Smooth muscle cell (in vitro differentiated cells): ENCODE measurements around the gene TMEM52. TPM values are rescaled to one million over a fixed set of nuclear protein-coding genes. Genes with fewer than 3 reads are reported as not detected.

Experiments used
- DNase-seq: peaks from one replicate; lab custom pipeline; 2025; ENCODE audit not compliant: unreplicated experiment; lab: John Stamatoyannopoulos, UW
- H2AFZ ChIP-seq: fragments of 200-600 bp; sonication (generic); 2 replicates; pipeline ENCODE4 v1.6.0; 2016; ENCODE audit warnings: antibody characterized with exemption, low read depth, mild to moderate bottlenecking
- H3F3A ChIP-seq: fragments of 200-600 bp; sonication (generic); 2 replicates; pipeline ENCODE4 v1.6.0; 2017; ENCODE audit warnings: antibody characterized with exemption, low read depth
- H3K27ac ChIP-seq: fragments of 200-600 bp; sonication (generic); 2 replicates; pipeline ENCODE4 v1.5.1; 2016; ENCODE audit warnings: low read depth, mild to moderate bottlenecking
- H3K27me3 ChIP-seq: fragments of 200-600 bp; sonication (generic); 2 replicates; pipeline ENCODE4 v1.6.1; 2016; ENCODE audit warnings: low read depth, mild to moderate bottlenecking
- H3K36me3 ChIP-seq: fragments of 200-600 bp; sonication (generic); 2 replicates; pipeline ENCODE4 v1.5.1; 2016; ENCODE audit warnings: low read depth
- H3K4me1 ChIP-seq: fragments of 200-600 bp; sonication (generic); 2 replicates; pipeline ENCODE4 v1.5.1; 2016; ENCODE audit warnings: low read depth
- H3K4me2 ChIP-seq: fragments of 200-600 bp; sonication (generic); 2 replicates; pipeline ENCODE4 v1.6.0; 2016; ENCODE audit warnings: mild to moderate bottlenecking
- H3K4me3 ChIP-seq: fragments of 200-600 bp; sonication (generic); 2 replicates; pipeline ENCODE4 v1.5.1; 2016; ENCODE audit warnings: mild to moderate bottlenecking
- H3K79me2 ChIP-seq: fragments of 200-600 bp; sonication (generic); 2 replicates; pipeline ENCODE4 v1.6.0; 2016; ENCODE audit warnings: low read depth, mild to moderate bottlenecking
- H3K9ac ChIP-seq: fragments of 200-600 bp; sonication (generic); 2 replicates; pipeline ENCODE4 v1.6.0; 2016; ENCODE audit warnings: low read depth
- H3K9me3 ChIP-seq: fragments of 200-600 bp; sonication (generic); replicated peaks from 2 replicates; pipeline ENCODE4 v1.5.1; 2016; ENCODE audit warnings: low read depth
- H4K20me1 ChIP-seq: fragments of 200-600 bp; sonication (generic); 2 replicates; pipeline ENCODE4 v1.6.0; 2016; ENCODE audit warnings: low read depth
- WGBS: methylation state at CpG from one replicate; pipeline ENCODE4 v1.1.7; 2016; ENCODE audit warnings: low lambda C conversion rate; 5-methylcytosine and 5-hydroxymethylcytosine counted together
- polyA plus RNA-seq: library from polyadenylated mRNA; unstranded; fragments of >200 nt; fragmentation: Nextera tagmentation; extraction: Ambion mirVana; gene quantifications from 2 replicates; pipeline ENCODE4 v1.2.1, GENCODE V29; 2016
- total RNA-seq: library from RNA; depleted of rRNA; stranded (reverse); fragments of >200 nt; gene quantifications from 2 replicates; pipeline ENCODE4 v1.2.3, GENCODE V29; 2014
- TF ChIP-seq, protein P1 (sequence below): fragments of 200-600 bp; sonication (generic); IDR thresholded peaks from 2 replicates; pipeline ENCODE4 v1.5.1; 2017; ENCODE audit warnings: borderline replicate concordance, mild to moderate bottlenecking, antibody characterized with exemption; ENCODE audit not compliant: insufficient read depth, poor library complexity, severe bottlenecking

TMEM52 gene
- total and polyA plus RNA-seq, 2 experiments from 2014 or later, result 0.18 to 1.7 TPM

DNA sequence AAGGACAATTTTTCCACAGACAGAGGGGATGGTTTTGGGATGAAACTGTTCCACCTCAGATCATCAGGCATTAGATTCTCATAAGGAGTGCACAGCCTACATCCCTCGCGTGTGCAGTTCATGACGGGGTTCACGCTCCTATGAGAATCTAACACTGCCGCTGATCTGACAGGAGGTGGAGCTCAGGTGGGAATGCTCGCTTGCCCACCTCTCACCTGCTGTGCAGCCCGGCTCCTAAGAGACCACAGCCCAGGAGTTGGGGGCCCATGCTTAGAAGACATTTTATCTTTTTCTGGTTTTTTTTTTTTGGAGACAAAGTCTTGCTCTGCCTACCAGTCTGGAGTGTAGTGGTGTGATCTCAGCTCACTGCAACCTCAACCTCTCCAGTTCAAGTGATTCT is 44.2 kb downstream of the TMEM52 start:
- Histone ChIP-seq H4K20me1 (peaks cover 100% of the 10 kb centered on the region), H3K4me3 (no peak overlapping the region), H3K27me3 (no peaks in the 10 kb centered on the region), H3K9me3 (no peaks in the 10 kb centered on the region), H3F3A (peaks cover 7% of the 10 kb centered on the region), H3K36me3 (no peaks in the 10 kb centered on the region), H3K27ac (no peak overlapping the region), H3K9ac (no peak overlapping the region), H3K4me1 (no peaks in the 10 kb centered on the region), H3K79me2 (peaks cover 100% of the 10 kb centered on the region), H2AFZ (no peak overlapping the region), H3K4me2 (no peak overlapping the region)
- DNase-seq, result no peak
- TF ChIP-seq, protein P1, sequence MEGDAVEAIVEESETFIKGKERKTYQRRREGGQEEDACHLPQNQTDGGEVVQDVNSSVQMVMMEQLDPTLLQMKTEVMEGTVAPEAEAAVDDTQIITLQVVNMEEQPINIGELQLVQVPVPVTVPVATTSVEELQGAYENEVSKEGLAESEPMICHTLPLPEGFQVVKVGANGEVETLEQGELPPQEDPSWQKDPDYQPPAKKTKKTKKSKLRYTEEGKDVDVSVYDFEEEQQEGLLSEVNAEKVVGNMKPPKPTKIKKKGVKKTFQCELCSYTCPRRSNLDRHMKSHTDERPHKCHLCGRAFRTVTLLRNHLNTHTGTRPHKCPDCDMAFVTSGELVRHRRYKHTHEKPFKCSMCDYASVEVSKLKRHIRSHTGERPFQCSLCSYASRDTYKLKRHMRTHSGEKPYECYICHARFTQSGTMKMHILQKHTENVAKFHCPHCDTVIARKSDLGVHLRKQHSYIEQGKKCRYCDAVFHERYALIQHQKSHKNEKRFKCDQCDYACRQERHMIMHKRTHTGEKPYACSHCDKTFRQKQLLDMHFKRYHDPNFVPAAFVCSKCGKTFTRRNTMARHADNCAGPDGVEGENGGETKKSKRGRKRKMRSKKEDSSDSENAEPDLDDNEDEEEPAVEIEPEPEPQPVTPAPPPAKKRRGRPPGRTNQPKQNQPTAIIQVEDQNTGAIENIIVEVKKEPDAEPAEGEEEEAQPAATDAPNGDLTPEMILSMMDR, result no peak
- WGBS, result 100% methylated on average over 7 of the region's 7 CpGs

DNA sequence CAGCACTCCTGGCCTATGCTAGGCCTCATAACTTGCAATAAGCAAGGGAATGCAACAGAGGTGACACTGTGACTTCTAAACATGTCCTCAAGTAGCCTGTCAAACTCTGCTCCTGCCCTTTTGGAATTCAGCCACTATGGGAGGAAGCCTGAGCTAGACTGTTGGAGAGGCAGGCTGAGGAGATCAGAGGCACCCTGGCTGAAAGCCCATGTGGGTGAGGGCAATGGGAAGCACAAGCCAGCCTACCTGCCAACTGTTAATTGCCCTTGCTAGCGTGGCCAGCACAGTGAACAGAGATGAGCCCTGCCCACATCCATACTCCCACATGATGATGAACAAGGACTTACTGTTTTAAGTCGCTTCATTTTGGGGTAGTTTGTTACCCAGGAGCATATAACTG is 45.9 kb downstream of the TMEM52 start:
- H3K4me2 ChIP-seq, result no peak overlapping the region
- H2AFZ ChIP-seq, result no peak overlapping the region
- H3K4me3 ChIP-seq, result no peak overlapping the region
- no peaks in the 10 kb centered on the region for H3K9me3 ChIP-seq
- WGBS, result 79% methylated on average over 2 of the region's 2 CpGs
- H3K9ac ChIP-seq, result no peak overlapping the region
- TF ChIP-seq, protein P1, result no peak
- H3K27ac ChIP-seq, result no peak overlapping the region
- no peaks in the 10 kb centered on the region for H3K27me3 ChIP-seq
- no peaks in the 10 kb centered on the region for H3K4me1 ChIP-seq
- peaks cover 11% of the 10 kb centered on the region for H3F3A ChIP-seq
- H3K79me2 ChIP-seq, result peaks cover 100% of the 10 kb centered on the region
- no peak for DNase-seq
- H4K20me1 ChIP-seq, result peaks cover 100% of the 10 kb centered on the region
- H3K36me3 ChIP-seq, result no peaks in the 10 kb centered on the region

DNA sequence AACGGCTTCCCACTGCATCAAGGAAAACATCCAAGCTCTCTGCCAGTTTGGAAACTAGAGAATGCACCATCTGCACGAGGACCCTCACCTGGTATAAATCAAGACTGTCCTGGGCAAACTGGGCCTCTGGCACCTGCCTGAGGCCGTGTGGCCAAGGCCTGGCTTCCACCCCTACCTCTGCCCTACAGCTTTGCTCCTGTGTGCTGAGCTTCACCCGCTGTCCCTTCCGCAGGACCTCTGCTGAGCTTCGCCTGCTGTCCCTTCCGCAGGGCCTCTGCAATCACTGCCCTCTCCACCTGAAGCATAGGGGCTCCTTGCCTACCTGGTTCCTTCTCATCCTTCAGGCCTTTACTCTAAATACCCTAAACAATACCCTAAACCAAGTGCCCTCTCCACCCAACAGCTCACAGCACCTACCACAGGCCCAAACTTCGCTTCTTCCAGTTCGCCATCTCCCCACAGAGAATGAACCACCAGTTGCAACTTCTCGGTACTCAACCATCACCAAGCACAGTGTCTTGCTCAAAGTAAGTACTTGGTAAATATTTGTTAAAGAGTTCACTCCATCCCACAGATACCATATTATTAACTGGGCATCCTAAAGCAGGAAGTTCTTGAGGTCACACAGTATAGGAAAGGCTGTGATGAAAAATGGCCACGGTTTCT is 46.6 kb downstream of the TMEM52 start:
- no peak overlapping the region for H3K27ac ChIP-seq
- H3F3A ChIP-seq, result peaks cover 6% of the 10 kb centered on the region
- DNase-seq, result no peak
- H2AFZ ChIP-seq, result no peak overlapping the region
- no peaks in the 10 kb centered on the region for H3K4me1 ChIP-seq
- H3K79me2 ChIP-seq, result peaks cover 100% of the 10 kb centered on the region
- no peaks in the 10 kb centered on the region for H3K27me3 ChIP-seq
- H3K4me3 ChIP-seq, result no peak overlapping the region
- H3K9me3 ChIP-seq, result no peaks in the 10 kb centered on the region
- H3K36me3 ChIP-seq, result no peaks in the 10 kb centered on the region
- no peak overlapping the region for H3K4me2 ChIP-seq
- H3K9ac ChIP-seq, result no peak overlapping the region
- TF ChIP-seq, protein P1, result no peak
- peaks cover 100% of the 10 kb centered on the region for H4K20me1 ChIP-seq
- WGBS, result 97% methylated on average over 11 of the region's 11 CpGs

DNA sequence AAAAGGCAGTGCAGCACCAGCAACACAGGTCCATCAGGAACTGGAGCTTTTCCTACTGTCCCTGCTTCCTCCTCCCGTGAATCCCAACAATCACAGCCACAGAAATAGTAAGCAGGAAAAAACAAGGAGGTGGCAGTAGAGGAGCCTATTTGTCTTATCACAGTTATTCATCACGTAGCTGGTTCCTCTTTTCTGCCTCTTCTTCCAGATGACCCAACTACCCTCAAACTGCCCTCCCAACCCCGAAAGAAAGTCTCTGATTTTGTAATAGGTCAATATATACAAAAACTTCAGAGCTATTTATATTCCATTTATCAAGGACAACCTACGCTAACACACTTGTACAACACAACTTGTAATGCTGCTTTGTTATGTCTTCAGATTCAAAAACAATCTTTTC is 49.6 kb downstream of the TMEM52 start:
- Histone ChIP-seq H3K9ac (no peak overlapping the region), H4K20me1 (peaks cover 100% of the 10 kb centered on the region), H3K4me2 (no peak overlapping the region), H3K4me1 (no peaks in the 10 kb centered on the region), H2AFZ (no peak overlapping the region), H3K9me3 (no peaks in the 10 kb centered on the region), H3K79me2 (peaks cover 100% of the 10 kb centered on the region), H3K27ac (peak overlapping the region; percentile 13), H3F3A (peaks cover 22% of the 10 kb centered on the region), H3K36me3 (no peaks in the 10 kb centered on the region), H3K27me3 (no peaks in the 10 kb centered on the region), H3K4me3 (no peak overlapping the region)
- TF ChIP-seq, protein P1, result no peak
- no peak for DNase-seq
- WGBS, result 65% methylated on average over 4 of the region's 4 CpGs
